Type B pancreatic cell (in vitro differentiated cells): ENCODE data around the gene MYO18B. TPM values are rescaled to one million over a fixed set of nuclear protein-coding genes. Genes with fewer than 3 reads are reported as not detected.
A peak's percentile ranks its signal among the peaks of the same experiment; 100 is the strongest.

Experiments used
- DNase-seq: peaks from one replicate; pipeline ENCODE4 v3.0.0; 2021; ENCODE audit warnings: mixed read lengths; ENCODE audit not compliant: unreplicated experiment; ENCODE audit errors: extremely low spot score
- H3K27ac Mint-ChIP-seq: 2 replicates; pipeline ENCODE4 v1.8.0; 2021; ENCODE audit warnings: mild to moderate bottlenecking, mixed read lengths
- H3K27me3 Mint-ChIP-seq: 2 replicates; pipeline ENCODE4 v1.8.0; 2021; ENCODE audit warnings: mixed read lengths
- H3K36me3 Mint-ChIP-seq: 2 replicates; pipeline ENCODE4 v1.8.0; 2021; ENCODE audit warnings: mixed read lengths
- H3K4me1 Mint-ChIP-seq: one replicate; pipeline ENCODE4 v1.8.0; 2021; ENCODE audit warnings: mixed read lengths; ENCODE audit not compliant: unreplicated experiment
- H3K4me3 Mint-ChIP-seq: 2 replicates; pipeline ENCODE4 v1.8.0; 2021; ENCODE audit warnings: mild to moderate bottlenecking, mixed read lengths
- H3K9me3 Mint-ChIP-seq: 2 replicates; pipeline ENCODE4 v1.8.0; 2021; ENCODE audit warnings: mixed read lengths
- CTCF ChIP-seq: fragments of 200-600 bp; sonication (generic); conservative IDR thresholded peaks from 2 replicates; pipeline ENCODE4 v1.5.0; 2021; ENCODE audit warnings: antibody characterized with exemption, mild to moderate bottlenecking
- total RNA-seq: library from RNA; stranded (reverse); gene quantifications from 2 replicates; pipeline ENCODE4 v1.2.1, GENCODE V29; 2021; ENCODE audit warnings: low replicate concordance

The MYO18B gene
- total RNA-seq, 1 donor from 2014 or later, result 0.10 TPM

- no peak for DNase-seq
- Mint-ChIP-seq H3K36me3 (no peaks in the 10 kb centered on the region), H3K9me3 (no peaks in the 10 kb centered on the region), H3K27ac (no peak overlapping the region), H3K27me3 (peaks cover 20% of the 10 kb centered on the region), H3K4me1 (no peaks in the 10 kb centered on the region), H3K4me3 (no peak overlapping the region)
- no peak for TF ChIP-seq CTCF
These were observed 154.6 kb downstream of the MYO18B start for GRCh38 chr22:25896592-25896991.

GRCh38 chr22:25898707-25899365 lies 156.8 kb downstream of the MYO18B start:
- Mint-ChIP-seq H3K4me3 (no peak overlapping the region), H3K4me1 (no peaks in the 10 kb centered on the region), H3K27ac (no peak overlapping the region), H3K9me3 (no peaks in the 10 kb centered on the region), H3K36me3 (no peaks in the 10 kb centered on the region), H3K27me3 (peaks cover 15% of the 10 kb centered on the region)
- DNase-seq, result no peak
- peak; percentile 66 for TF ChIP-seq CTCF

- H3K4me3 Mint-ChIP-seq, result no peak overlapping the region
- TF ChIP-seq CTCF, result no peak
- no peak overlapping the region for H3K27ac Mint-ChIP-seq
- no peaks in the 10 kb centered on the region for H3K36me3 Mint-ChIP-seq
- no peak for DNase-seq
- H3K27me3 Mint-ChIP-seq, result peaks cover 14% of the 10 kb centered on the region
- no peaks in the 10 kb centered on the region for H3K9me3 Mint-ChIP-seq
- no peaks in the 10 kb centered on the region for H3K4me1 Mint-ChIP-seq
These were observed 157.6 kb downstream of the MYO18B start for GRCh38 chr22:25899566-25899965.

GRCh38 chr22:25900390-25900789 lies 158.4 kb downstream of the MYO18B start:
- no peak overlapping the region for H3K4me3 Mint-ChIP-seq
- H3K36me3 Mint-ChIP-seq, result no peaks in the 10 kb centered on the region
- peaks cover 14% of the 10 kb centered on the region for H3K27me3 Mint-ChIP-seq
- no peak for DNase-seq
- no peak for TF ChIP-seq CTCF
- H3K4me1 Mint-ChIP-seq, result no peaks in the 10 kb centered on the region
- no peak overlapping the region for H3K27ac Mint-ChIP-seq
- H3K9me3 Mint-ChIP-seq, result no peaks in the 10 kb centered on the region

- H3K27ac Mint-ChIP-seq, result no peak overlapping the region
- no peaks in the 10 kb centered on the region for H3K9me3 Mint-ChIP-seq
- H3K4me3 Mint-ChIP-seq, result no peak overlapping the region
- H3K36me3 Mint-ChIP-seq, result no peaks in the 10 kb centered on the region
- no peak for DNase-seq
- H3K4me1 Mint-ChIP-seq, result no peaks in the 10 kb centered on the region
- TF ChIP-seq CTCF, result no peak
- H3K27me3 Mint-ChIP-seq, result peaks cover 13% of the 10 kb centered on the region
These were observed 158.9 kb downstream of the MYO18B start for GRCh38 chr22:25900880-25901279.

- TF ChIP-seq CTCF, result no peak
- peaks cover 17% of the 10 kb centered on the region for H3K27me3 Mint-ChIP-seq
- no peaks in the 10 kb centered on the region for H3K4me1 Mint-ChIP-seq
- no peaks in the 10 kb centered on the region for H3K36me3 Mint-ChIP-seq
- H3K9me3 Mint-ChIP-seq, result peaks cover 5% of the 10 kb centered on the region
- DNase-seq, result no peak
- no peak overlapping the region for H3K27ac Mint-ChIP-seq
- H3K4me3 Mint-ChIP-seq, result no peak overlapping the region
These were observed 160.4 kb downstream of the MYO18B start for GRCh38 chr22:25902402-25902801.
